ENCODE measurements around the gene FBXO38. TPM values are rescaled to one million over a fixed set of nuclear protein-coding genes. Genes with fewer than 3 reads are reported as not detected.

The FBXO38 gene
- total and polyA plus RNA-seq, 9 of the 15 experiments (the other 6 are each of a cell fraction or from before 2014, with no cell fraction given): 7.4 to 39.4 (median 29.3) TPM

DNA sequence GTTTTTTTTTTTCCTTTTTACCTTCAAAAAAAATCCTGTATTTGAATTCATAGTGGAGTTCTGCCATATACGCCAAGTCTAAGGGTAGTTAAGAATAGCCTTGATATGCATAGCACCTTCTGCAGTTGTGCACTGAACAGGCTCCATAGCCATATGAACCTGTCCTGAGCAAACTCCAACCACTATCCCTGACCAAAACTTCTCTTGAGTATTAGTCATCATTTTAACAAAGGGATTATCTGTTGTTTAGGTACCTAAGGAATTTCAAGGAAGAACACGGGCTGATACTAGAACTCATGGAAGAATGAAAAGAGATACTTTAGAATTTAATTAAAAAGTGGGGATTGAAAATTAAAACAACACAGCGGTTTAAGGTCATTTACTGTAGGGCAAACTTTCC, 1.9 kb upstream of the FBXO38 start (continued):
- TF ChIP-seq ZNF644 (tag; IDR thresholded peaks at IDR 0.05; ENCODE audit: low read depth) (no peak), CREM (IDR thresholded peaks at IDR 0.05; ENCODE audit: low read depth) (no peak), SETDB1 (IDR thresholded peaks at IDR 0.05; ENCODE audit: low read length) (no peak)
- TF ChIP-seq, protein P1, sequence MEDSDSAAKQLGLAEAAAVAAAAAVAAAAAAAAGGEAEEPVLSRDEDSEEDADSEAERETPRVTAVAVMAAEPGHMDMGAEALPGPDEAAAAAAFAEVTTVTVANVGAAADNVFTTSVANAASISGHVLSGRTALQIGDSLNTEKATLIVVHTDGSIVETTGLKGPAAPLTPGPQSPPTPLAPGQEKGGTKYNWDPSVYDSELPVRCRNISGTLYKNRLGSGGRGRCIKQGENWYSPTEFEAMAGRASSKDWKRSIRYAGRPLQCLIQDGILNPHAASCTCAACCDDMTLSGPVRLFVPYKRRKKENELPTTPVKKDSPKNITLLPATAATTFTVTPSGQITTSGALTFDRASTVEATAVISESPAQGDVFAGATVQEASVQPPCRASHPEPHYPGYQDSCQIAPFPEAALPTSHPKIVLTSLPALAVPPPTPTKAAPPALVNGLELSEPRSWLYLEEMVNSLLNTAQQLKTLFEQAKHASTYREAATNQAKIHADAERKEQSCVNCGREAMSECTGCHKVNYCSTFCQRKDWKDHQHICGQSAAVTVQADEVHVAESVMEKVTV (CRISPR knock-in tag; IDR thresholded peaks at IDR 0.05): no peak
- TF ChIP-seq, protein P2, sequence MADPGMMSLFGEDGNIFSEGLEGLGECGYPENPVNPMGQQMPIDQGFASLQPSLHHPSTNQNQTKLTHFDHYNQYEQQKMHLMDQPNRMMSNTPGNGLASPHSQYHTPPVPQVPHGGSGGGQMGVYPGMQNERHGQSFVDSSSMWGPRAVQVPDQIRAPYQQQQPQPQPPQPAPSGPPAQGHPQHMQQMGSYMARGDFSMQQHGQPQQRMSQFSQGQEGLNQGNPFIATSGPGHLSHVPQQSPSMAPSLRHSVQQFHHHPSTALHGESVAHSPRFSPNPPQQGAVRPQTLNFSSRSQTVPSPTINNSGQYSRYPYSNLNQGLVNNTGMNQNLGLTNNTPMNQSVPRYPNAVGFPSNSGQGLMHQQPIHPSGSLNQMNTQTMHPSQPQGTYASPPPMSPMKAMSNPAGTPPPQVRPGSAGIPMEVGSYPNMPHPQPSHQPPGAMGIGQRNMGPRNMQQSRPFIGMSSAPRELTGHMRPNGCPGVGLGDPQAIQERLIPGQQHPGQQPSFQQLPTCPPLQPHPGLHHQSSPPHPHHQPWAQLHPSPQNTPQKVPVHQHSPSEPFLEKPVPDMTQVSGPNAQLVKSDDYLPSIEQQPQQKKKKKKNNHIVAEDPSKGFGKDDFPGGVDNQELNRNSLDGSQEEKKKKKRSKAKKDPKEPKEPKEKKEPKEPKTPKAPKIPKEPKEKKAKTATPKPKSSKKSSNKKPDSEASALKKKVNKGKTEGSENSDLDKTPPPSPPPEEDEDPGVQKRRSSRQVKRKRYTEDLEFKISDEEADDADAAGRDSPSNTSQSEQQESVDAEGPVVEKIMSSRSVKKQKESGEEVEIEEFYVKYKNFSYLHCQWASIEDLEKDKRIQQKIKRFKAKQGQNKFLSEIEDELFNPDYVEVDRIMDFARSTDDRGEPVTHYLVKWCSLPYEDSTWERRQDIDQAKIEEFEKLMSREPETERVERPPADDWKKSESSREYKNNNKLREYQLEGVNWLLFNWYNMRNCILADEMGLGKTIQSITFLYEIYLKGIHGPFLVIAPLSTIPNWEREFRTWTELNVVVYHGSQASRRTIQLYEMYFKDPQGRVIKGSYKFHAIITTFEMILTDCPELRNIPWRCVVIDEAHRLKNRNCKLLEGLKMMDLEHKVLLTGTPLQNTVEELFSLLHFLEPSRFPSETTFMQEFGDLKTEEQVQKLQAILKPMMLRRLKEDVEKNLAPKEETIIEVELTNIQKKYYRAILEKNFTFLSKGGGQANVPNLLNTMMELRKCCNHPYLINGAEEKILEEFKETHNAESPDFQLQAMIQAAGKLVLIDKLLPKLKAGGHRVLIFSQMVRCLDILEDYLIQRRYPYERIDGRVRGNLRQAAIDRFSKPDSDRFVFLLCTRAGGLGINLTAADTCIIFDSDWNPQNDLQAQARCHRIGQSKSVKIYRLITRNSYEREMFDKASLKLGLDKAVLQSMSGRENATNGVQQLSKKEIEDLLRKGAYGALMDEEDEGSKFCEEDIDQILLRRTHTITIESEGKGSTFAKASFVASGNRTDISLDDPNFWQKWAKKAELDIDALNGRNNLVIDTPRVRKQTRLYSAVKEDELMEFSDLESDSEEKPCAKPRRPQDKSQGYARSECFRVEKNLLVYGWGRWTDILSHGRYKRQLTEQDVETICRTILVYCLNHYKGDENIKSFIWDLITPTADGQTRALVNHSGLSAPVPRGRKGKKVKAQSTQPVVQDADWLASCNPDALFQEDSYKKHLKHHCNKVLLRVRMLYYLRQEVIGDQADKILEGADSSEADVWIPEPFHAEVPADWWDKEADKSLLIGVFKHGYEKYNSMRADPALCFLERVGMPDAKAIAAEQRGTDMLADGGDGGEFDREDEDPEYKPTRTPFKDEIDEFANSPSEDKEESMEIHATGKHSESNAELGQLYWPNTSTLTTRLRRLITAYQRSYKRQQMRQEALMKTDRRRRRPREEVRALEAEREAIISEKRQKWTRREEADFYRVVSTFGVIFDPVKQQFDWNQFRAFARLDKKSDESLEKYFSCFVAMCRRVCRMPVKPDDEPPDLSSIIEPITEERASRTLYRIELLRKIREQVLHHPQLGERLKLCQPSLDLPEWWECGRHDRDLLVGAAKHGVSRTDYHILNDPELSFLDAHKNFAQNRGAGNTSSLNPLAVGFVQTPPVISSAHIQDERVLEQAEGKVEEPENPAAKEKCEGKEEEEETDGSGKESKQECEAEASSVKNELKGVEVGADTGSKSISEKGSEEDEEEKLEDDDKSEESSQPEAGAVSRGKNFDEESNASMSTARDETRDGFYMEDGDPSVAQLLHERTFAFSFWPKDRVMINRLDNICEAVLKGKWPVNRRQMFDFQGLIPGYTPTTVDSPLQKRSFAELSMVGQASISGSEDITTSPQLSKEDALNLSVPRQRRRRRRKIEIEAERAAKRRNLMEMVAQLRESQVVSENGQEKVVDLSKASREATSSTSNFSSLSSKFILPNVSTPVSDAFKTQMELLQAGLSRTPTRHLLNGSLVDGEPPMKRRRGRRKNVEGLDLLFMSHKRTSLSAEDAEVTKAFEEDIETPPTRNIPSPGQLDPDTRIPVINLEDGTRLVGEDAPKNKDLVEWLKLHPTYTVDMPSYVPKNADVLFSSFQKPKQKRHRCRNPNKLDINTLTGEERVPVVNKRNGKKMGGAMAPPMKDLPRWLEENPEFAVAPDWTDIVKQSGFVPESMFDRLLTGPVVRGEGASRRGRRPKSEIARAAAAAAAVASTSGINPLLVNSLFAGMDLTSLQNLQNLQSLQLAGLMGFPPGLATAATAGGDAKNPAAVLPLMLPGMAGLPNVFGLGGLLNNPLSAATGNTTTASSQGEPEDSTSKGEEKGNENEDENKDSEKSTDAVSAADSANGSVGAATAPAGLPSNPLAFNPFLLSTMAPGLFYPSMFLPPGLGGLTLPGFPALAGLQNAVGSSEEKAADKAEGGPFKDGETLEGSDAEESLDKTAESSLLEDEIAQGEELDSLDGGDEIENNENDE (IDR thresholded peaks at IDR 0.05; ENCODE audit: low read depth, low read length): no peak
- TF ChIP-seq, protein P3, sequence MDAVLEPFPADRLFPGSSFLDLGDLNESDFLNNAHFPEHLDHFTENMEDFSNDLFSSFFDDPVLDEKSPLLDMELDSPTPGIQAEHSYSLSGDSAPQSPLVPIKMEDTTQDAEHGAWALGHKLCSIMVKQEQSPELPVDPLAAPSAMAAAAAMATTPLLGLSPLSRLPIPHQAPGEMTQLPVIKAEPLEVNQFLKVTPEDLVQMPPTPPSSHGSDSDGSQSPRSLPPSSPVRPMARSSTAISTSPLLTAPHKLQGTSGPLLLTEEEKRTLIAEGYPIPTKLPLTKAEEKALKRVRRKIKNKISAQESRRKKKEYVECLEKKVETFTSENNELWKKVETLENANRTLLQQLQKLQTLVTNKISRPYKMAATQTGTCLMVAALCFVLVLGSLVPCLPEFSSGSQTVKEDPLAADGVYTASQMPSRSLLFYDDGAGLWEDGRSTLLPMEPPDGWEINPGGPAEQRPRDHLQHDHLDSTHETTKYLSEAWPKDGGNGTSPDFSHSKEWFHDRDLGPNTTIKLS (IDR thresholded peaks at IDR 0.05; ENCODE audit: borderline replicate concordance, low read depth): no peak
- TF ChIP-seq, protein P4, sequence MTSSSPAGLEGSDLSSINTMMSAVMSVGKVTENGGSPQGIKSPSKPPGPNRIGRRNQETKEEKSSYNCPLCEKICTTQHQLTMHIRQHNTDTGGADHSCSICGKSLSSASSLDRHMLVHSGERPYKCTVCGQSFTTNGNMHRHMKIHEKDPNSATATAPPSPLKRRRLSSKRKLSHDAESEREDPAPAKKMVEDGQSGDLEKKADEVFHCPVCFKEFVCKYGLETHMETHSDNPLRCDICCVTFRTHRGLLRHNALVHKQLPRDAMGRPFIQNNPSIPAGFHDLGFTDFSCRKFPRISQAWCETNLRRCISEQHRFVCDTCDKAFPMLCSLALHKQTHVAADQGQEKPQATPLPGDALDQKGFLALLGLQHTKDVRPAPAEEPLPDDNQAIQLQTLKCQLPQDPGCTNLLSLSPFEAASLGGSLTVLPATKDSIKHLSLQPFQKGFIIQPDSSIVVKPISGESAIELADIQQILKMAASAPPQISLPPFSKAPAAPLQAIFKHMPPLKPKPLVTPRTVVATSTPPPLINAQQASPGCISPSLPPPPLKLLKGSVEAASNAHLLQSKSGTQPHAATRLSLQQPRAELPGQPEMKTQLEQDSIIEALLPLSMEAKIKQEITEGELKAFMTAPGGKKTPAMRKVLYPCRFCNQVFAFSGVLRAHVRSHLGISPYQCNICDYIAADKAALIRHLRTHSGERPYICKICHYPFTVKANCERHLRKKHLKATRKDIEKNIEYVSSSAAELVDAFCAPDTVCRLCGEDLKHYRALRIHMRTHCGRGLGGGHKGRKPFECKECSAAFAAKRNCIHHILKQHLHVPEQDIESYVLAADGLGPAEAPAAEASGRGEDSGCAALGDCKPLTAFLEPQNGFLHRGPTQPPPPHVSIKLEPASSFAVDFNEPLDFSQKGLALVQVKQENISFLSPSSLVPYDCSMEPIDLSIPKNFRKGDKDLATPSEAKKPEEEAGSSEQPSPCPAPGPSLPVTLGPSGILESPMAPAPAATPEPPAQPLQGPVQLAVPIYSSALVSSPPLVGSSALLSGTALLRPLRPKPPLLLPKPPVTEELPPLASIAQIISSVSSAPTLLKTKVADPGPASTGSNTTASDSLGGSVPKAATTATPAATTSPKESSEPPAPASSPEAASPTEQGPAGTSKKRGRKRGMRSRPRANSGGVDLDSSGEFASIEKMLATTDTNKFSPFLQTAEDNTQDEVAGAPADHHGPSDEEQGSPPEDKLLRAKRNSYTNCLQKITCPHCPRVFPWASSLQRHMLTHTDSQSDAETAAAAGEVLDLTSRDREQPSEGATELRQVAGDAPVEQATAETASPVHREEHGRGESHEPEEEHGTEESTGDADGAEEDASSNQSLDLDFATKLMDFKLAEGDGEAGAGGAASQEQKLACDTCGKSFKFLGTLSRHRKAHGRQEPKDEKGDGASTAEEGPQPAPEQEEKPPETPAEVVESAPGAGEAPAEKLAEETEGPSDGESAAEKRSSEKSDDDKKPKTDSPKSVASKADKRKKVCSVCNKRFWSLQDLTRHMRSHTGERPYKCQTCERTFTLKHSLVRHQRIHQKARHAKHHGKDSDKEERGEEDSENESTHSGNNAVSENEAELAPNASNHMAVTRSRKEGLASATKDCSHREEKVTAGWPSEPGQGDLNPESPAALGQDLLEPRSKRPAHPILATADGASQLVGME (CRISPR knock-in tag; IDR thresholded peaks at IDR 0.05): no peak

All from K562 (cell line).